GM12878 (cell line): ENCODE results near the gene KCTD2.

ENCODE experiments used
- POLR2A ChIP-seq: IDR thresholded peaks from 2 replicates; pipeline ENCODE4 v1.6.1; 2011; ENCODE audit warnings: low read depth, mild to moderate bottlenecking, low read length
- TF ChIP-seq, protein P1 (sequence below), 3 experiments: IDR thresholded peaks in 2 of 3; conservative IDR thresholded peaks in 1 of 3; 2 replicates each; pipeline ENCODE4 v1.5.1; 2011; ENCODE audit warnings: low read depth in 3 of 3, low read length in 3 of 3, mild to moderate bottlenecking in 3 of 3, control low read depth in 2 of 3, moderate library complexity in 2 of 3, inconsistent platforms in 1 of 3, mixed read lengths in 1 of 3; ENCODE audit not compliant: control insufficient read depth in 2 of 3, insufficient read depth in 1 of 3; ENCODE audit errors: extremely low read depth in 1 of 3
- TF ChIP-seq, protein P2 (sequence below): IDR thresholded peaks from 2 replicates; pipeline ENCODE4 v1.6.1; 2011; ENCODE audit warnings: low read depth, low read length, improper control_type of control experiment, borderline replicate concordance

DNA sequence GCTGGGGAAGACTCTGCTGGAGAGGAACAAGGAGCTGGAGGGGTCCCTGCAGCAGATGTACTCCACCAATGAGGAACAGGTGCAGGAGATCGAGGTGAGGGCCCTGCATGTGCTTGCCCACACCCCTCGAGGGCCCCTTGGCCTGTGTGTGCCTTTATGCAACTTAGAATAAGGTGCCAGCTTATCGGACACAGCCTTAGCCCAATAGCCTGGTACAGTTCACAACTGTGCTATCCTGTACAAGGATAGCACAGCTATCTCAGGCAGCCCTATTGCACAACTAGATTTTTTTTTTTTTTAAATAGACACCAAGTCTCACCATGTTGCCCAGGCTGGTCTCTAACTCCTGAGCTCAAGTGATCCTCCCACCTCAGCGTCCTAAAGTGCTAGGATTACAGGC lies 47.5 kb upstream of the KCTD2 start:
- TF ChIP-seq, protein P1, sequence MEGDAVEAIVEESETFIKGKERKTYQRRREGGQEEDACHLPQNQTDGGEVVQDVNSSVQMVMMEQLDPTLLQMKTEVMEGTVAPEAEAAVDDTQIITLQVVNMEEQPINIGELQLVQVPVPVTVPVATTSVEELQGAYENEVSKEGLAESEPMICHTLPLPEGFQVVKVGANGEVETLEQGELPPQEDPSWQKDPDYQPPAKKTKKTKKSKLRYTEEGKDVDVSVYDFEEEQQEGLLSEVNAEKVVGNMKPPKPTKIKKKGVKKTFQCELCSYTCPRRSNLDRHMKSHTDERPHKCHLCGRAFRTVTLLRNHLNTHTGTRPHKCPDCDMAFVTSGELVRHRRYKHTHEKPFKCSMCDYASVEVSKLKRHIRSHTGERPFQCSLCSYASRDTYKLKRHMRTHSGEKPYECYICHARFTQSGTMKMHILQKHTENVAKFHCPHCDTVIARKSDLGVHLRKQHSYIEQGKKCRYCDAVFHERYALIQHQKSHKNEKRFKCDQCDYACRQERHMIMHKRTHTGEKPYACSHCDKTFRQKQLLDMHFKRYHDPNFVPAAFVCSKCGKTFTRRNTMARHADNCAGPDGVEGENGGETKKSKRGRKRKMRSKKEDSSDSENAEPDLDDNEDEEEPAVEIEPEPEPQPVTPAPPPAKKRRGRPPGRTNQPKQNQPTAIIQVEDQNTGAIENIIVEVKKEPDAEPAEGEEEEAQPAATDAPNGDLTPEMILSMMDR (IDR thresholded peaks at IDR 0.05 in 2 of 3, conservative IDR thresholded peaks at IDR 0.05 in 1 of 3; ENCODE audit: control insufficient read depth in 2 of 3, extremely low read depth in 1 of 3, insufficient read depth in 1 of 3, low read depth in 3 of 3, low read length in 3 of 3), result no peak
- TF ChIP-seq, protein P2, sequence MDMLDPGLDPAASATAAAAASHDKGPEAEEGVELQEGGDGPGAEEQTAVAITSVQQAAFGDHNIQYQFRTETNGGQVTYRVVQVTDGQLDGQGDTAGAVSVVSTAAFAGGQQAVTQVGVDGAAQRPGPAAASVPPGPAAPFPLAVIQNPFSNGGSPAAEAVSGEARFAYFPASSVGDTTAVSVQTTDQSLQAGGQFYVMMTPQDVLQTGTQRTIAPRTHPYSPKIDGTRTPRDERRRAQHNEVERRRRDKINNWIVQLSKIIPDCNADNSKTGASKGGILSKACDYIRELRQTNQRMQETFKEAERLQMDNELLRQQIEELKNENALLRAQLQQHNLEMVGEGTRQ, result no peak
- no peak for TF ChIP-seq POLR2A
